RWPE2 (cell line): Measurements from ENCODE around the gene ITGB1.
A peak's percentile ranks its signal among the peaks of the same experiment; 100 is the strongest.

ENCODE experiments used
- ATAC-seq: fragments of 200-7000 bp; cut with Tn5 transposase; 3 replicates; pipeline ENCODE4 v1.9.1; 2021; ENCODE audit warnings: low read depth
- DNase-seq: peaks from one replicate; pipeline ENCODE4 v3.0.0-alpha.2; 2020; ENCODE audit warnings: low spot score
- H3K27ac ChIP-seq: fragments of 450-650 bp; 2 replicates; pipeline ENCODE4 v1.5.1; 2017; ENCODE audit warnings: mild to moderate bottlenecking; ENCODE audit not compliant: poor library complexity, severe bottlenecking
- H3K27me3 ChIP-seq: fragments of 250-450 bp; sonication (Bioruptor Pico); 2 replicates; pipeline ENCODE4 v1.5.1; 2021; ENCODE audit warnings: mild to moderate bottlenecking, moderate library complexity; ENCODE audit not compliant: insufficient read depth, poor library complexity, severe bottlenecking
- H3K36me3 ChIP-seq: fragments of 250-450 bp; sonication (Bioruptor Pico); 2 replicates; pipeline ENCODE4 v1.5.1; 2020; ENCODE audit warnings: low read depth, mild to moderate bottlenecking, moderate library complexity
- H3K4me1 ChIP-seq: fragments of 250-450 bp; sonication (Bioruptor Pico); 2 replicates; pipeline ENCODE4 v1.5.1; 2021; ENCODE audit warnings: mild to moderate bottlenecking, moderate library complexity; ENCODE audit not compliant: insufficient read depth, poor library complexity, severe bottlenecking
- H3K4me3 ChIP-seq: fragments of 250-450 bp; sonication (Bioruptor Pico); 2 replicates; pipeline ENCODE4 v1.5.1; 2021; ENCODE audit warnings: mild to moderate bottlenecking, moderate library complexity; ENCODE audit not compliant: severe bottlenecking
- H3K9me3 ChIP-seq: fragments of 250-450 bp; sonication (Bioruptor Pico); 2 replicates; pipeline ENCODE4 v1.5.1; 2021; ENCODE audit warnings: mild to moderate bottlenecking, moderate library complexity; ENCODE audit not compliant: severe bottlenecking
- CTCF ChIP-seq: fragments of 450-650 bp; IDR thresholded peaks from one replicate; pipeline ENCODE4 v1.5.1; 2017; ENCODE audit warnings: mild to moderate bottlenecking, moderate library complexity; ENCODE audit not compliant: poor library complexity, severe bottlenecking

The ITGB1 gene

GRCh38 chr10:32962521-32962920, 4.5 kb upstream of the ITGB1 start:
- Histone ChIP-seq H3K27ac (peak overlapping the region; percentile 95), H3K4me1 (peaks cover 32% of the 10 kb centered on the region)
- no peak for TF ChIP-seq CTCF

GRCh38 chr10:32961895-32962369, 3.9 kb upstream of the ITGB1 start:
- peak; percentile 26 for TF ChIP-seq CTCF
- no peaks in the 10 kb centered on the region for H3K9me3 ChIP-seq
- peak overlapping the region; percentile 95 for H3K27ac ChIP-seq
- no peak for DNase-seq
- peak; percentile 75 for ATAC-seq
- no peak overlapping the region for H3K4me3 ChIP-seq
- peaks cover 32% of the 10 kb centered on the region for H3K4me1 ChIP-seq
- H3K36me3 ChIP-seq = peaks cover 4% of the 10 kb centered on the region
- H3K27me3 ChIP-seq = no peaks in the 10 kb centered on the region

More at GRCh38 chr10:32962521-32962920, 4.5 kb upstream of the ITGB1 start:
- no peak overlapping the region for H3K4me3 ChIP-seq
- DNase-seq (no peak), ATAC-seq (no peak)
- no peaks in the 10 kb centered on the region for H3K36me3 ChIP-seq
- no peaks in the 10 kb centered on the region for H3K9me3 ChIP-seq
- no peaks in the 10 kb centered on the region for H3K27me3 ChIP-seq

- ATAC-seq (no peak; the same call in 2 of the 3 replicates), DNase-seq (no peak)
- H3K36me3 ChIP-seq = peaks cover 9% of the 10 kb centered on the region
- H3K4me1 ChIP-seq = peaks cover 32% of the 10 kb centered on the region
- H3K9me3 ChIP-seq = no peaks in the 10 kb centered on the region
- no peaks in the 10 kb centered on the region for H3K27me3 ChIP-seq
- no peak for TF ChIP-seq CTCF
- H3K27ac ChIP-seq = peak overlapping the region; percentile 95
- no peak overlapping the region for H3K4me3 ChIP-seq
Observed at GRCh38 chr10:32961343-32961894, 3.4 kb upstream of the ITGB1 start.

- H3K27ac ChIP-seq = peak overlapping the region; percentile 95
- H3K9me3 ChIP-seq = no peaks in the 10 kb centered on the region
- peak overlapping the region; percentile 83 for H3K4me3 ChIP-seq
- H3K36me3 ChIP-seq = peaks cover 23% of the 10 kb centered on the region
- ATAC-seq = no peak
- H3K27me3 ChIP-seq = no peaks in the 10 kb centered on the region
- DNase-seq = no peak
- TF ChIP-seq CTCF = no peak
- H3K4me1 ChIP-seq = peaks cover 32% of the 10 kb centered on the region
Observed at GRCh38 chr10:32960022-32960421, 2.0 kb upstream of the ITGB1 start.
